Mucosa of gallbladder (tissue), 1 donor: Measurements from ENCODE around the gene PPP1R2. TPM values are rescaled to one million over a fixed set of nuclear protein-coding genes. Genes with fewer than 3 reads are reported as not detected.
A peak's percentile ranks its signal among the peaks of the same experiment; 100 is the strongest.
"Not testable (repeated sequence)": the region's sequence is repeated elsewhere in the genome, so short reads cannot be mapped to it uniquely, and the experiment has no call there.

ENCODE experiments used
- DNase-seq: peaks from one replicate; pipeline ENCODE4 v3.0.0-alpha.2; 2020; ENCODE audit warnings: low spot score
- total RNA-seq: library from RNA; stranded (reverse); gene quantifications from one replicate; pipeline ENCODE4 v1.2.1, GENCODE V29; 2021
- donor health status: DM: no; HTN: no; CAD: no.

PPP1R2 gene
- total RNA-seq: 68.1 TPM

DNA sequence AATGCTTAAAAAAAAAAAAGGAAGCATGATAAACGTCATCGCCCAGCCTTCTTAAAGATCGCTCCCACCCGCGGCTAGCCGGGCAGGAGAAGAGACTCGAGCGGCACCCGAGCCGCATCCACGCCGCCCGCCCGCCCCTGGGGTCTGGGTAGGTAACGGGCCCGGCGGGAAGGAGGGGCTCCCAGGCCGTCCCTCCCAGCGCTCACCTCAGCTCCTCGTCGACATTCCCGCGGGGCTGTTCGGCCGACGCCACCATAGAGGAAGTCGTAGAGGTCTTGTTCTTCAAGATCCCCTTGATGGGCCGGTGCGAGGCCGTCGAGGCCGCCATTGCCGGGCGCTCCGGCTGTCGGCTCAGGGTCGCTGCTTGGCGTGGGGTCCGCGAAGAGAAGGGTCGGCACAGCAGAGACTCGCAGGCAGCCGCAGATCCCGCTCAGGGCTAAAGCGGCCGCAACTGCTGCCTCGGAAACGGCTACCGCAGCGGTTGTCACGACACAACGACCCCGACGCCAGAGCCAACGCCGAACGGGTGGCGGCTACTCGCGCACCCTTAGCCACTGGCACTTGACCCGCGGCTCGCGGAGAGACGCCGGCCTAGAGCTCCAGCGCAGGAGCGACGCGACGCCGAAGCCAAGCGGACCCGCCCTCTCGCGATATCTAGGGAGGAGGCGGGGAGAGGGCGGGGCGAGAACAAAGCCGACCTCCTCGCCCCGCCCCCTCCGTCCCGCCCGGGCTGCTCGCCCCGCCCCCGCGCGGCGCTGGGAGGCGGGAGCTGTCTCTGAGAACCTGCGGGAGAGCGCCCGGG lies at the start of gene PPP1R2:
Gene PPP1R2 (minus strand): TSS at position 628 of the 802 bp plus-strand sequence. CDS start 300 bp downstream, at position 328.
- peak; percentile 93 for DNase-seq

GRCh38 chr3:195591852-195592251 lies 48.7 kb upstream of the PPP1R2 start:
- no peak for DNase-seq

GRCh38 chr3:195591220-195591619 lies 48.1 kb upstream of the PPP1R2 start:
- DNase-seq: no peak

DNA sequence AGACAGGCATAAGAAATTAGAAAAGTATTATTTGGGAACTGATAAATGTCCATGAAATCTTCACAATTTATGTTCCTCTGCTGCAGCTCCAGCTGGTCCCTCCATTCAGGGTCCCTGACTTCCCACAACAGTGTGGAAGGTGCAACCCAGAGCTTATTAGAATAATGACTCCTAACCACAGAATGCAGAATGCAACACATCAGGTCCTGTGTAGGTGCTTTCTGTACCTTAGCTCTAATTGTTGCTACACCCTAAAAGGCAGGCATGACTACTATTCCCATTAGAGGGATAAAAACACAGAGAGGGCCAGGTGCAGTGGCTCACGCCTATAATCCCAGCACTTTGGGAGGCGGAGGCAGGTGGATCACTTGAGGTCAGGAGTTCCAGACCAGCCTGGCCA lies 47.3 kb upstream of the PPP1R2 start:
- not testable (repeated sequence) for DNase-seq

DNA sequence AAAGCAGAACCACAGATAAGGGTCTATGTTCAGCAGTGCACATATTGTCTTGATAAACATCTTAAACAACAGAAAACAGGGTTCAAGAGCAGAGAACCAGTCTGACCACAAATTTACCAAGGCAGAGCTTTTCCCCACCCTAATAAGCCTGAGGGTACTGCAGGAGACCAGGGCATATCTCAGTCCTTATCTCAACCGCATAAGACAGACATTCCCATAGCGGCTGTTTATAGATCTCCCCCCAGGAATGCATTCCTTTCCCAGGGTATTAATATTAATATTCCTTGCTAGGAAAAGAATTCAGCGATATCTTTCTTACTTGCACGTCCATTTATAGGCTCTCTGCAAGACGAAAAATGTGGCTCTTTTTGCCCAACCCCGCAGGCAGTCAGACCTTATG lies 46.7 kb upstream of the PPP1R2 start:
- not testable (repeated sequence) for DNase-seq

GRCh38 chr3:195587824-195588223 lies 44.7 kb upstream of the PPP1R2 start:
- no peak for DNase-seq

DNA sequence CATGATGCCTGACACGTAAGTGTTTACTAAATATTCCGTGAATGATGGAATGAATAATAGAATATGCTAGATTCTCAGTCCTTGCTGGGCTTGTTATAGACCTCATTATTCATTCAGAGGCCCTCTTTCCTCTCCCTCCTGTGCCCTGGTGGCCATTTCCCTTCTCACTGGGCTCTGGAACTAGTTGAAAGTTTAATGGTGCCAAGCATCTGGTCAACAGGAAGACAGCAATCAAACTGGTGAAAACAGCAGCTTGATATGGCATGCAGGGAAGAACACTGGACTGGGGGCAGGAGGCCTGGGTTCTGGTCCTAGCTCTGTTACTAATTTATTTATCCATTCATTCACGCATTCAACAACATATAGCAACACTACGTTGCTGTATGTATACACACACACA lies 44.3 kb upstream of the PPP1R2 start:
- no peak for DNase-seq

DNA sequence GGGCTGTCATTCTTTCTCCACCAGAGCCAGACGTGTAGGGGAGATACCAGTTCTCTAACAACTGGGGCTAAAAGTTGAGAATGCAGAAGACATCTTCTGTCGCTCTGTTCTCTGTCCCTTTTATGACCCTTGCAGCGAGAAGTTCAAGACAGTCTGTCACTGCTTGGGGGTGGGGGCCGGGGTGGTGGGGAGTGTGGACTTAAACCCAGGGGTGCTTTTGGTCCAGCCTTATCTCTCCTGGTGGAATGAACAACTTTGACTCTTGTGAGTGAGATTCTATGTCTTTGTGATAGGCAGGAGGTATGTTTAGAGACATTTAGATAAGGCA lies 41.4 kb upstream of the PPP1R2 start:
- no peak for DNase-seq

- DNase-seq: no peak
Measured at GRCh38 chr3:195583831-195584542, 40.9 kb upstream of the PPP1R2 start, which contains the start of gene APOD. Gene APOD, minus strand, starts transcription at chr3:195583940. Its CDS starts 4,479 bp downstream, at chr3:195579461.

- peak; percentile 28 for DNase-seq
Measured at GRCh38 chr3:195582947-195583346, 39.8 kb upstream of the PPP1R2 start.

DNA sequence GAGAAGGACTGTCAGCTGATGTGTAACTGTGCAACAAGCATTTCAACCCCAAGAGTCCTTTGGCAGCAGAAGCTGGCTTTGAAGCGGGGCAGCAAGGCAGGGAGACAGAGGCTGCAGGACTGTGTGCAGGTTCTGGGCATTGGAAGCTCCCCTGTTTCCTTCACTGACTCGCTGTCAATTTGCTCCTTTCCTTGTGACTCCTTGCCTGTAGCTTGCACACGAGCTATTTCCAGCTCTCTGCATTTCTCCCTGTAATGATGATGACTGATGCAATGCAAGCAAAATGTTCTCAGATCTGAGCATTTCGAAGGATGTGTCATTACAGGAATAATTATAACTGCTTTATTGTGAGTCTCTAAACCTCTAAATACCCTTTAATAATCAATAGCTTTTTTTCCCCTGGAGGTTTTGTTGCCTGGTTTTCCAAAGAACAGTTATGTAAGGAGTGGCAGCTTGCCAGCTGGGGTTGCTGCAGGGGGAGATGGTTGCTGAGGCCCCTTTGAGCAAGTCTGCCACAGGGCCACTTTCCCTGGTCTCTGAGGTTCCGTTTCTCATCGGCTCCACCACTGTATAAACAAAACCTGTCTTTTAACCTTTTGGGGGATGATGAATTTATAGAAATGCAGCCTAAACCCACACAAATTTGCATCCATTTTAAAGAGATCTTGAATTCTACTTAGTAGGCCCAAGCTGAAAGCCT lies 37.8 kb upstream of the PPP1R2 start:
- no peak for DNase-seq

DNA sequence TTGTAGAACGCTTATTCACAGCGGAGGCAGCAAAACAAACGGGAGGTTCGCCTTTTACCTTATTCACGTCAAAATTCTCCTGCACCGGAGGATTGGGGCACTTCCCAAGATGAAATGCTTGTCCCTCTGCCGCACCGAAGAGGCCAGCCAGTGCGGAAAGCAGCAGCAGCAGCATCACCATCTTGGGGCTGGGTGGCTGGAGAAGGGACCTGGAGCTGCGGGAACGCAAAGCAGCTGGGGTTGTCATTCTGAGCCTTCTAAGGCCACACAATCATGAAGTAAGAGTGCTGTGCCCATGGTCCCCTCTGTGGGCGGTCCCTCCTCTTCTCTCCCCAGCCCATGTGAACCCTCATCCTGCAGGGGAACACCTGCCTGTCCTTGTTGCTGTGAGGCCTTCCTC lies 36.2 kb upstream of the PPP1R2 start:
- DNase-seq: no peak

DNA sequence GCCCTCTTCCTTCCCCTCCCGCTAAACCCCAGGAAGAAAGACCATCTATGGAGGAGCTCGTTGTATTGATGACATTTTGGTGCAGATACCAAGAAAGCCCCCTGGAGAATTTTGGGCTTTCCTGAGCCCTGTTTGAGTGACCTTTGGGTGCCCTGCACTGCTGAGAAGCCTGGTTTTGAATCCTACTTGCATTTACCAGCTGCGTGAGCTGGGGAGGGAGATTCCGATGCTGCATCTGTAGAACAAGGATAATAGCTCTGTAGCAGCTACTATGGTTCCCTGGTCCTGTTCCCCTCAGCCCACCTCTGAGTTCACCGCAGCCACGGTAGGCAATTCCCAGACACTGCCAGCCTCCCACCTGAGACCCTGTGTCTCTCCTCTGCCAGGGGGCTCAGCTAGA lies 35.4 kb upstream of the PPP1R2 start:
- DNase-seq: no peak

- DNase-seq: no peak
Measured at GRCh38 chr3:195577645-195578177, 34.6 kb upstream of the PPP1R2 start.

GRCh38 chr3:195574497-195575304 lies 31.6 kb upstream of the PPP1R2 start:
- no peak for DNase-seq

- DNase-seq: no peak
Measured at GRCh38 chr3:195573611-195574496, 30.7 kb upstream of the PPP1R2 start.

GRCh38 chr3:195571361-195571760 lies 28.2 kb upstream of the PPP1R2 start:
- no peak for DNase-seq

- DNase-seq: no peak
Measured at GRCh38 chr3:195570912-195571311, 27.8 kb upstream of the PPP1R2 start.

DNA sequence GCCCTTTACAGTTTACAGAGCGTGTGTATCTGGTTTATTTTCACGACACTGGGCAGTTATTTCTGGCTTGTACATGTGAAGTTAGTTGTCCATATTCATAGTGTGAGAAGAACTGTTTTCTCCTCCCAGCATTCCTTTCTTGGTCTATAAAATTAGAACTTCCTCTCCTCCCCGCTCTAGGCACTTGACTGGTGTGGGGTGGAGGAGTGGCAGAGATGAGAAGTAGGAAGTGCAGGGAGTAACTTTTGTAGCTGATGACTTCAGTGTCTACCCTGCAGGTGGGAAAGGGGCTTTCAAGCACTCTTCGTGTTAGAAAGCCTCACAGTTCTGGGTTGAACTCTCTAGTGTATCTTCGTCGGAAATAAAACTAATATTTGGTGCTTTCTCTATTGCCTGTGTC lies 27.2 kb upstream of the PPP1R2 start:
- DNase-seq: no peak

- no peak for DNase-seq
Measured at GRCh38 chr3:195568630-195569029, 25.5 kb upstream of the PPP1R2 start.
